LNCAP (cell line): ENCODE data around the gene TRMT1.

Source experiments
- CTCF ChIP-seq: fragments of 450-650 bp; IDR thresholded peaks from 2 replicates; pipeline ENCODE4 v1.5.1; 2017; ENCODE audit warnings: mild to moderate bottlenecking

TRMT1 gene

GRCh38 chr19:13068085-13068846, 48.3 kb downstream of the TRMT1 start:
- TF ChIP-seq CTCF, result no peak

- TF ChIP-seq CTCF, result no peak
Measured at GRCh38 chr19:13066933-13067807, 49.4 kb downstream of the TRMT1 start.

GRCh38 chr19:13066226-13066625, 50.3 kb downstream of the TRMT1 start:
- TF ChIP-seq CTCF, result no peak

GRCh38 chr19:13064092-13064489, 52.4 kb downstream of the TRMT1 start:
- no peak for TF ChIP-seq CTCF

GRCh38 chr19:13063461-13064091, 53.0 kb downstream of the TRMT1 start:
- no peak for TF ChIP-seq CTCF

GRCh38 chr19:13062317-13062716, 54.2 kb downstream of the TRMT1 start:
- no peak for TF ChIP-seq CTCF
